Liver (tissue), 3 donors: ENCODE results near the gene MYH2.

ENCODE experiments used
- EGR1 ChIP-seq, 2 donors: IDR thresholded peaks; 2 replicates each; pipeline ENCODE4 v1.6.1; 2016 to 2018; ENCODE audit warnings: antibody characterized with exemption in 2 of 2, low read depth in 2 of 2
- JUND ChIP-seq, 2 donors: IDR thresholded peaks; 2 replicates each; pipeline ENCODE4 v1.6.1; 2016; ENCODE audit warnings: antibody characterized with exemption in 2 of 2
- RAD21 ChIP-seq, 2 donors: IDR thresholded peaks; 2 replicates each; pipeline ENCODE4 v1.6.1; 2016; ENCODE audit warnings: antibody characterized with exemption in 2 of 2, mild to moderate bottlenecking in 2 of 2
- RXRA ChIP-seq, 2 donors: IDR thresholded peaks; 2 replicates each; pipeline ENCODE4 v1.6.1; 2017 to 2018; ENCODE audit warnings: antibody characterized with exemption in 2 of 2, mild to moderate bottlenecking in 1 of 2
- SP1 ChIP-seq: IDR thresholded peaks from 2 replicates; pipeline ENCODE4 v1.6.1; 2018; ENCODE audit warnings: antibody characterized with exemption, mild to moderate bottlenecking
- TAF1 ChIP-seq: conservative IDR thresholded peaks from 2 replicates; pipeline ENCODE4 v1.6.1; 2016; ENCODE audit warnings: antibody characterized with exemption, mild to moderate bottlenecking
- YY1 ChIP-seq: IDR thresholded peaks from 2 replicates; pipeline ENCODE4 v1.6.1; 2016; ENCODE audit warnings: antibody characterized with exemption, mild to moderate bottlenecking
- TF ChIP-seq, protein P1 (sequence below): fragments of 150-350 bp; IDR thresholded peaks from 2 replicates; pipeline ENCODE4 v1.5.1; 2017; ENCODE audit warnings: improper control_type of control experiment, low read depth, low read length; ENCODE audit not compliant: missing input control
- TF ChIP-seq, protein P2 (sequence below): IDR thresholded peaks from 2 replicates; pipeline ENCODE4 v1.6.1; 2016; ENCODE audit warnings: antibody characterized with exemption
- donor health status: healthy.
- donor health status: healthy.

DNA sequence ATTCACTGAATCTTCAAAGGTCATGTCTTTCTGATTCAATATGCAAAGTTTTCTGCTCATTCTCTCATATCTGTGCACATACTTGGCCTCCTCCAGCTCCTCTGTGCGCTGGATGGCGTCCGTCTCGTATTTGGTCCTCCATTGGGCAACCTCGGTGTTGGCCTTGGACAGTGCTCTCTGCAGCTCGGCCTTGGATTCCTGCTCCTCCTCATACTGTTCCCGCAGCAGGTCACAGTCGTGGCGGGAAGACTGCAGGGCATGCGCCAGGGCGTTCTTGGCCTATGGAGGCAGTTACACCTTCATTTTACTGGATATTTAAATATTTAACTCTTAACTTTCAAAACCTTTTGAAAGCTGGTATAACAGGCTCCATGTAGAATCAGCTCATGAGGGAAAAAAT lies 22.9 kb downstream of the MYH2 start:
- TF ChIP-seq YY1 = no peak
- TF ChIP-seq, protein P1, sequence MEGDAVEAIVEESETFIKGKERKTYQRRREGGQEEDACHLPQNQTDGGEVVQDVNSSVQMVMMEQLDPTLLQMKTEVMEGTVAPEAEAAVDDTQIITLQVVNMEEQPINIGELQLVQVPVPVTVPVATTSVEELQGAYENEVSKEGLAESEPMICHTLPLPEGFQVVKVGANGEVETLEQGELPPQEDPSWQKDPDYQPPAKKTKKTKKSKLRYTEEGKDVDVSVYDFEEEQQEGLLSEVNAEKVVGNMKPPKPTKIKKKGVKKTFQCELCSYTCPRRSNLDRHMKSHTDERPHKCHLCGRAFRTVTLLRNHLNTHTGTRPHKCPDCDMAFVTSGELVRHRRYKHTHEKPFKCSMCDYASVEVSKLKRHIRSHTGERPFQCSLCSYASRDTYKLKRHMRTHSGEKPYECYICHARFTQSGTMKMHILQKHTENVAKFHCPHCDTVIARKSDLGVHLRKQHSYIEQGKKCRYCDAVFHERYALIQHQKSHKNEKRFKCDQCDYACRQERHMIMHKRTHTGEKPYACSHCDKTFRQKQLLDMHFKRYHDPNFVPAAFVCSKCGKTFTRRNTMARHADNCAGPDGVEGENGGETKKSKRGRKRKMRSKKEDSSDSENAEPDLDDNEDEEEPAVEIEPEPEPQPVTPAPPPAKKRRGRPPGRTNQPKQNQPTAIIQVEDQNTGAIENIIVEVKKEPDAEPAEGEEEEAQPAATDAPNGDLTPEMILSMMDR = no peak
- no peak for TF ChIP-seq JUND (IDR thresholded peaks at IDR 0.05)
- TF ChIP-seq, protein P2, sequence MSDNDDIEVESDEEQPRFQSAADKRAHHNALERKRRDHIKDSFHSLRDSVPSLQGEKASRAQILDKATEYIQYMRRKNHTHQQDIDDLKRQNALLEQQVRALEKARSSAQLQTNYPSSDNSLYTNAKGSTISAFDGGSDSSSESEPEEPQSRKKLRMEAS = no peak
- TF ChIP-seq TAF1 = no peak
- no peak for TF ChIP-seq RXRA (IDR thresholded peaks at IDR 0.05)
- TF ChIP-seq RAD21 (IDR thresholded peaks at IDR 0.05) = no peak
- no peak for TF ChIP-seq SP1
- TF ChIP-seq EGR1 (IDR thresholded peaks at IDR 0.05; ENCODE audit: low read depth in 2 of 2) = no peak
